K562 (cell line): Measurements from ENCODE around the gene PDE6D. TPM values are rescaled to one million over a fixed set of nuclear protein-coding genes. Genes with fewer than 3 reads are reported as not detected.

Experiments used
- BCLAF1 ChIP-seq, 2 experiments: fragments of 450-650 bp in 1 of 2; IDR thresholded peaks; 2 replicates each; pipeline ENCODE4 v1.6.1; 2011 to 2017; ENCODE audit warnings: low read depth in 2 of 2, antibody characterized with exemption in 1 of 2, borderline replicate concordance in 1 of 2, low read length in 1 of 2, mild to moderate bottlenecking in 1 of 2, mixed read lengths in 1 of 2; ENCODE audit not compliant: control insufficient read depth in 1 of 2
- CREM ChIP-seq: IDR thresholded peaks from 2 replicates; pipeline ENCODE4 v1.6.1; 2014; ENCODE audit warnings: antibody characterized with exemption, low read depth
- ETV1 ChIP-seq: fragments of 450-650 bp; conservative IDR thresholded peaks from 2 replicates; pipeline ENCODE4 v1.6.1; 2016; ENCODE audit warnings: missing genetic modification characterization, control low read depth, low read depth, missing compliant biosample characterization
- FIP1L1 ChIP-seq: fragments of 200-400 bp; formaldehyde crosslinking; IDR thresholded peaks from 2 replicates; pipeline ENCODE4 v1.6.1; 2018; ENCODE audit warnings: mild to moderate bottlenecking, low read depth, low read length; ENCODE audit not compliant: poor library complexity, severe bottlenecking
- MITF ChIP-seq: IDR thresholded peaks from 2 replicates; pipeline ENCODE4 v1.6.1; 2014; ENCODE audit warnings: antibody characterized with exemption
- NR4A1 ChIP-seq, 2 experiments: fragments of 250-450 bp in 1 of 2; fragments of 450-650 bp in 1 of 2; sonication (Bioruptor Pico) in 1 of 2; IDR thresholded peaks; 2 replicates each; pipeline versions ENCODE4 v1.4.0 to v1.6.1; 2016 to 2020; ENCODE audit warnings: mild to moderate bottlenecking in 2 of 2, missing compliant biosample characterization in 1 of 2, missing genetic modification characterization in 1 of 2, moderate library complexity in 1 of 2
- POLR2B ChIP-seq: fragments of 450-650 bp; IDR thresholded peaks from 2 replicates; pipeline ENCODE4 v1.6.1; 2018; ENCODE audit warnings: low read depth; ENCODE audit not compliant: partially characterized antibody
- RBM39 ChIP-seq: fragments of 200-400 bp; formaldehyde crosslinking; optimal IDR thresholded peaks from 2 replicates; pipeline ENCODE3; 2018; ENCODE audit warnings: low read depth, low read length
- SMAD1 ChIP-seq: fragments of 150-350 bp; IDR thresholded peaks from 2 replicates; pipeline ENCODE4 v1.6.1; 2014; ENCODE audit warnings: low read length, low read depth; ENCODE audit not compliant: partially characterized antibody
- SUPT5H ChIP-seq: fragments of 450-650 bp; IDR thresholded peaks from 2 replicates; pipeline ENCODE4 v1.6.1; 2016
- ZFX ChIP-seq: sonication (generic); formaldehyde crosslinking; IDR thresholded peaks from 2 replicates; pipeline ENCODE4 v1.8.0; 2022; ENCODE audit warnings: mild to moderate bottlenecking, missing genetic modification reagents, moderate library complexity
- ZNF124 ChIP-seq: sonication (generic); formaldehyde crosslinking; IDR thresholded peaks from 2 replicates; pipeline ENCODE4 v1.8.1; 2022; ENCODE audit warnings: missing genetic modification reagents
- ZNF57 ChIP-seq: fragments of 450-650 bp; formaldehyde crosslinking; IDR thresholded peaks from 2 replicates; pipeline ENCODE4 v1.4.0; 2020; ENCODE audit warnings: mild to moderate bottlenecking, moderate library complexity
- ZNF699 ChIP-seq: fragments of 250-450 bp; sonication (Bioruptor Pico); IDR thresholded peaks from 2 replicates; pipeline ENCODE4 v1.8.0; 2021; ENCODE audit warnings: mild to moderate bottlenecking, moderate library complexity; ENCODE audit not compliant: insufficient replicate concordance
- polyA plus RNA-seq, 8 experiments: library from polyadenylated mRNA; depleted of rRNA in 4 of 8; stranded (reverse) in 5 of 8; unstranded in 3 of 8; fragments of >200 nt; fragmentation: Nextera tagmentation in 2 of 8; fragmentation: Illumina TruSeq in 1 of 8; extraction: Ambion mirVana in 2 of 8; extraction: Trizol in 1 of 8; gene quantifications; 2 replicates each; pipeline versions ENCODE4 v1.2.1 to v1.2.3, GENCODE V29; 2011 to 2014; ENCODE audit warnings: inconsistent platforms in 1 of 8, missing spikeins in 1 of 8
- total RNA-seq, 7 experiments: library from RNA; depleted of rRNA in 6 of 7; stranded (reverse); fragments of >200 nt in 6 of 7; fragmentation: Illumina TruSeq in 2 of 7; extraction: Trizol in 2 of 7; gene quantifications; 2 replicates each; pipeline versions ENCODE4 v1.2.1 to v1.2.3, GENCODE V29; 2011 to 2021; ENCODE audit warnings: low replicate concordance in 1 of 7
- TF ChIP-seq, protein P1 (sequence below): IDR thresholded peaks from 2 replicates; pipeline ENCODE4 v1.6.1; 2011; ENCODE audit not compliant: insufficient read length; ENCODE audit errors: extremely low read depth
- TF ChIP-seq, protein P2 (sequence below), 2 experiments: fragments of 450-650 bp; conservative IDR thresholded peaks; 2 replicates each; pipeline ENCODE4 v1.6.1; 2017; ENCODE audit warnings: mild to moderate bottlenecking in 2 of 2, moderate library complexity in 2 of 2
- TF ChIP-seq, protein P3 (sequence below): fragments of 450-650 bp; formaldehyde crosslinking; IDR thresholded peaks from 2 replicates; pipeline ENCODE4 v1.4.0; 2020; ENCODE audit warnings: mild to moderate bottlenecking, moderate library complexity

Gene PDE6D
- total and polyA plus RNA-seq, 9 of the 15 experiments (the other 6 are each of a cell fraction or from before 2014, with no cell fraction given) = 0.65 to 11.6 (median 7.0) TPM

DNA sequence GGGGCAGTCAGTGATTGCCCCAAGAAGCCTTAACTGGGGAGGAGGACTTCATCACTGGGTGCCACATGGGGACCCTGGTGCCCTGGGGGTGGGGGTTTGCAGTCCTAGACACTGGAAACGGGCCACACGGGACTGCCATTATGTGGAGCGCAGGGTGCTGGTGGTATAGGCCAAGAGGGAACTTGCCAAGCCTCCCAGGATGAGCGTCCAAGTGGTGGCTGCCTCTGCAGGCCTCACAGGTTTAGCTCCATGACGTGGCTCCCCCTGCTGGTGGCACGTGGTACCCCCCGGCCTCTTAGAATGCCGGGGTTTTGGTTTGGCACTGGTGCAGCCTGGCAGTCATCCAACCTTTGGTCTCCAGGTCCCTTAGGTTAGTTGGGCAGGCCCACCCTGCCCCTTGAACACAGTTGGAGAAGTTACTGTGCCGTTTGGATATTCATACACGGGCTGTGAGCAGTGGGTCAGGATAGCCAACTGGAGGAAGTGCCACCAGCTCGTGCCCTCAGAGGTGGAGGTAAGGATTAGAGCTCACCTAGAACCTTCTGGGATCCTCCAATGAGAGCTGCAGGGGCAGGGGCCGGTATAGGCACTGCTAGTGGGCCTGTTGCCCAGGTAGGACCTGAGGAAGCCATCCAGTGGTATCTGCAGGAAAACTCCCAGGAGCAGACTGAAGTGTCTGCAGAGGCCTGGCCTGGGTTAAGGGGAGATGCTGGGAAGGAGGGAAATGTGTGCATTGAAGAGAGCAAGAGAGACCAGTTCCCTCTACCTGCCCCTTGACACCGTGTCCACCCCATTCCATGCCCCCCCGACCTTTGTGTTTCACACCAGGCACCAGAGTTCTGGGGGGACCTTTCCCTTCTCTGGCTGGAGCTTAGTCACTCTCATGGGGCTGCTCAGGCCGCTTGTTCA lies 67.1 kb downstream of the PDE6D start (continued):
- TF ChIP-seq ETV1 (tag) = 0 out of 2 replicates have a peak, but pooled peaks have one; percentile 23
- TF ChIP-seq, protein P1, sequence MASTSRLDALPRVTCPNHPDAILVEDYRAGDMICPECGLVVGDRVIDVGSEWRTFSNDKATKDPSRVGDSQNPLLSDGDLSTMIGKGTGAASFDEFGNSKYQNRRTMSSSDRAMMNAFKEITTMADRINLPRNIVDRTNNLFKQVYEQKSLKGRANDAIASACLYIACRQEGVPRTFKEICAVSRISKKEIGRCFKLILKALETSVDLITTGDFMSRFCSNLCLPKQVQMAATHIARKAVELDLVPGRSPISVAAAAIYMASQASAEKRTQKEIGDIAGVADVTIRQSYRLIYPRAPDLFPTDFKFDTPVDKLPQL = no peak
- TF ChIP-seq, protein P2, sequence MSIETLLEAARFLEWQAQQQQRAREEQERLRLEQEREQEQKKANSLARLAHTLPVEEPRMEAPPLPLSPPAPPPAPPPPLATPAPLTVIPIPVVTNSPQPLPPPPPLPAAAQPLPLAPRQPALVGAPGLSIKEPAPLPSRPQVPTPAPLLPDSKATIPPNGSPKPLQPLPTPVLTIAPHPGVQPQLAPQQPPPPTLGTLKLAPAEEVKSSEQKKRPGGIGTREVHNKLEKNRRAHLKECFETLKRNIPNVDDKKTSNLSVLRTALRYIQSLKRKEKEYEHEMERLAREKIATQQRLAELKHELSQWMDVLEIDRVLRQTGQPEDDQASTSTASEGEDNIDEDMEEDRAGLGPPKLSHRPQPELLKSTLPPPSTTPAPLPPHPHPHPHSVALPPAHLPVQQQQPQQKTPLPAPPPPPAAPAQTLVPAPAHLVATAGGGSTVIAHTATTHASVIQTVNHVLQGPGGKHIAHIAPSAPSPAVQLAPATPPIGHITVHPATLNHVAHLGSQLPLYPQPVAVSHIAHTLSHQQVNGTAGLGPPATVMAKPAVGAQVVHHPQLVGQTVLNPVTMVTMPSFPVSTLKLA (conservative IDR thresholded peaks at IDR 0.05) = peak; percentile 42 to 50; a peak in 2 of 4 replicates
- TF ChIP-seq CREM = peak; percentile 68
- TF ChIP-seq RBM39 = no peak
- peak; percentile 63 for TF ChIP-seq SMAD1
- TF ChIP-seq ZNF124 (CRISPR knock-in tag) = no peak
- TF ChIP-seq, protein P3, sequence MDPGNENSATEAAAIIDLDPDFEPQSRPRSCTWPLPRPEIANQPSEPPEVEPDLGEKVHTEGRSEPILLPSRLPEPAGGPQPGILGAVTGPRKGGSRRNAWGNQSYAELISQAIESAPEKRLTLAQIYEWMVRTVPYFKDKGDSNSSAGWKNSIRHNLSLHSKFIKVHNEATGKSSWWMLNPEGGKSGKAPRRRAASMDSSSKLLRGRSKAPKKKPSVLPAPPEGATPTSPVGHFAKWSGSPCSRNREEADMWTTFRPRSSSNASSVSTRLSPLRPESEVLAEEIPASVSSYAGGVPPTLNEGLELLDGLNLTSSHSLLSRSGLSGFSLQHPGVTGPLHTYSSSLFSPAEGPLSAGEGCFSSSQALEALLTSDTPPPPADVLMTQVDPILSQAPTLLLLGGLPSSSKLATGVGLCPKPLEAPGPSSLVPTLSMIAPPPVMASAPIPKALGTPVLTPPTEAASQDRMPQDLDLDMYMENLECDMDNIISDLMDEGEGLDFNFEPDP (CRISPR knock-in tag) = no peak
- no peak for TF ChIP-seq ZNF699 (CRISPR knock-in tag)
- TF ChIP-seq ZNF57 (CRISPR knock-in tag) = 0 out of 2 replicates have a peak, but pooled peaks have one; percentile 29
- peak in 1 of 2 experiments; percentile 66; a peak in 1 of 4 replicates for TF ChIP-seq BCLAF1 (IDR thresholded peaks at IDR 0.05; ENCODE audit: borderline replicate concordance in 1 of 2, control insufficient read depth in 1 of 2, low read depth in 2 of 2, low read length in 1 of 2)
- no peak for TF ChIP-seq NR4A1 (CRISPR knock-in tag; IDR thresholded peaks at IDR 0.05)
- TF ChIP-seq NR4A1 (tag; IDR thresholded peaks at IDR 0.05) = 0 out of 2 replicates have a peak, but pooled peaks have one; percentile 30
- peak; percentile 49 for TF ChIP-seq FIP1L1
- TF ChIP-seq SUPT5H = peak; percentile 72
- peak; percentile 48 for TF ChIP-seq POLR2B
- peak; percentile 73 for TF ChIP-seq ZFX (CRISPR knock-in tag)
- 0 out of 2 replicates have a peak, but pooled peaks have one; percentile 17 for TF ChIP-seq MITF
